K562 (cell line): ENCODE data around the gene TRABD2B.

Experiments used
- CBX1 ChIP-seq: sonication (generic); IDR thresholded peaks from 2 replicates; pipeline ENCODE4 v1.6.1; 2016; ENCODE audit warnings: antibody characterized with exemption, low read depth, mild to moderate bottlenecking
- CREB1 ChIP-seq, 2 experiments: sonication (generic) in 1 of 2; formaldehyde crosslinking in 1 of 2; IDR thresholded peaks; 2 replicates each; pipeline versions ENCODE4 v1.6.1 to v1.8.0; 2012 to 2022; ENCODE audit warnings: inconsistent platforms in 1 of 2, mild to moderate bottlenecking in 1 of 2, missing genetic modification reagents in 1 of 2, moderate library complexity in 1 of 2
- EP300 ChIP-seq: IDR thresholded peaks from 2 replicates; pipeline ENCODE4 v1.6.1; 2012; ENCODE audit warnings: low read length, improper control_type of control experiment
- EZH2 ChIP-seq: IDR thresholded peaks from 2 replicates; pipeline ENCODE4 v1.6.1; 2012; ENCODE audit warnings: low read depth, mild to moderate bottlenecking, inconsistent platforms, low read length, borderline replicate concordance
- FOS ChIP-seq: IDR thresholded peaks from 3 replicates; pipeline ENCODE4 v1.6.1; 2011; ENCODE audit not compliant: insufficient read length; ENCODE audit errors: extremely low read depth
- KDM5B ChIP-seq: fragments of 200-600 bp; sonication (generic); IDR thresholded peaks from 2 replicates; pipeline ENCODE4 v1.6.1; 2012; ENCODE audit warnings: low read depth, mild to moderate bottlenecking, moderate library complexity, low read length, control low read depth, inconsistent platforms; ENCODE audit not compliant: insufficient replicate concordance
- RFX5 ChIP-seq: IDR thresholded peaks from 2 replicates; pipeline ENCODE4 v1.6.1; 2011; ENCODE audit warnings: low read depth, mild to moderate bottlenecking, improper control_type of control experiment, low read length
- ZBTB8A ChIP-seq: fragments of 450-650 bp; IDR thresholded peaks from 2 replicates; pipeline ENCODE4 v1.6.1; 2018; ENCODE audit warnings: mild to moderate bottlenecking, moderate library complexity; ENCODE audit not compliant: partially characterized antibody
- ZNF316 ChIP-seq: fragments of 450-650 bp; IDR thresholded peaks from 2 replicates; pipeline ENCODE4 v1.6.1; 2016
- TF ChIP-seq, protein P1 (sequence below): sonication (generic); formaldehyde crosslinking; IDR thresholded peaks from 2 replicates; pipeline ENCODE4 v1.9.0; 2022; ENCODE audit warnings: mild to moderate bottlenecking, missing genetic modification reagents
- TF ChIP-seq, protein P2 (sequence below): fragments of 250-450 bp; sonication (Bioruptor Pico); IDR thresholded peaks from 2 replicates; pipeline ENCODE4 v1.8.0; 2021; ENCODE audit warnings: mild to moderate bottlenecking, moderate library complexity
- TF ChIP-seq, protein P3 (sequence below), 2 experiments: fragments of 200-800 bp in 1 of 2; sonication (Bioruptor generic) in 1 of 2; sonication (generic) in 1 of 2; formaldehyde crosslinking in 1 of 2; IDR thresholded peaks in 1 of 2; conservative IDR thresholded peaks in 1 of 2; 2 replicates each; pipeline versions ENCODE4 v1.5.0 to v1.6.1; 2016 to 2020; ENCODE audit warnings: missing compliant biosample characterization in 1 of 2, missing genetic modification characterization in 1 of 2, missing genetic modification reagents in 1 of 2
- TF ChIP-seq, protein P4 (sequence below): conservative IDR thresholded peaks from 2 replicates; pipeline ENCODE4 v1.6.1; 2011; ENCODE audit warnings: low read depth, mild to moderate bottlenecking, low read length; ENCODE audit not compliant: control insufficient read depth
- TF ChIP-seq, protein P5 (sequence below), 3 experiments: IDR thresholded peaks in 2 of 3; conservative IDR thresholded peaks in 1 of 3; 2 replicates each; pipeline ENCODE4 v1.5.1; 2011 to 2012; ENCODE audit warnings: low read length in 3 of 3, mild to moderate bottlenecking in 3 of 3, control low read depth in 2 of 3, improper control_type of control experiment in 1 of 3, inconsistent platforms in 1 of 3, low read depth in 1 of 3, mixed read lengths in 1 of 3, moderate library complexity in 1 of 3; ENCODE audit not compliant: insufficient read depth in 2 of 3

DNA sequence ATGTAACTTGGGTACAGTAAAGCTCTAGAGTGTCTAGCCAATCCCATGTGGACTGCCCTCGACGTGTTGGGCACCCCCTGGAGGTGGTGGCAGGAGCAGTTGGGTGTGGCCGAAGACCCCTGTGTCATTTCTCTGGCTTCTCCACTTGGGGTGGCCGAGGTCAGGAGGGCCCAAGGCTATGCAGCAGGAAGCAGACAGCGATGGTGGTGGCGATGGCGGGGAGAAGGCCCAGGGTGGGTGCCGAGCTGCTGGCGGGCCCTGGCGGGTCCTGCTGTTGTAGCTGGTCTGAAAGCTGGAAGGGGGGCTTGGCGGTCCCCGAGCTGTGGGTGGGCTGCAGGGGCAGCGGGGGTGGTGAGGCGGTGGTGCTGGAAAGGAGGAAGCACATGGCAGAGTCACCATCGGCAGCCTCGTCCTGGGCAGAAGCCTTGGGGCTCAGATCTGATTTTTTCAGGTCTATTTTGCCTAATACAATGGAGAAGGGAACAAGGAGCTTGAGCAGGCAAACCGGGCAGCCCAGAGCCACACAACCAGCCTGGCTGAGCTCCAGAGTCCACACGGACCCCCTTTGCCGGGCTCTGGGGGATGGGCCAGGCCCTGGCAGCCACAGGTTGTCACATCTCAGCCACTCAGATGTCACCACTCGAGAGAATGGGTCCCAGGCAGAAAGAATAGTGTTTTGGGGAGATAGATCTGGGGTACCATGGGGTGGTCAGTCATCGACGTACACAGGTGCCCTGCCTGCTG is 231.3 kb downstream of the TRABD2B start:
- TF ChIP-seq CBX1: no peak
- no peak for TF ChIP-seq EZH2
- TF ChIP-seq, protein P1, sequence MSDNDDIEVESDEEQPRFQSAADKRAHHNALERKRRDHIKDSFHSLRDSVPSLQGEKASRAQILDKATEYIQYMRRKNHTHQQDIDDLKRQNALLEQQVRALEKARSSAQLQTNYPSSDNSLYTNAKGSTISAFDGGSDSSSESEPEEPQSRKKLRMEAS (CRISPR knock-in tag): no peak
- TF ChIP-seq EP300: no peak
- no peak for TF ChIP-seq CREB1 (IDR thresholded peaks at IDR 0.05)
- no peak for TF ChIP-seq CREB1 (CRISPR knock-in tag; IDR thresholded peaks at IDR 0.05)
- TF ChIP-seq ZNF316: no peak
- TF ChIP-seq, protein P2, sequence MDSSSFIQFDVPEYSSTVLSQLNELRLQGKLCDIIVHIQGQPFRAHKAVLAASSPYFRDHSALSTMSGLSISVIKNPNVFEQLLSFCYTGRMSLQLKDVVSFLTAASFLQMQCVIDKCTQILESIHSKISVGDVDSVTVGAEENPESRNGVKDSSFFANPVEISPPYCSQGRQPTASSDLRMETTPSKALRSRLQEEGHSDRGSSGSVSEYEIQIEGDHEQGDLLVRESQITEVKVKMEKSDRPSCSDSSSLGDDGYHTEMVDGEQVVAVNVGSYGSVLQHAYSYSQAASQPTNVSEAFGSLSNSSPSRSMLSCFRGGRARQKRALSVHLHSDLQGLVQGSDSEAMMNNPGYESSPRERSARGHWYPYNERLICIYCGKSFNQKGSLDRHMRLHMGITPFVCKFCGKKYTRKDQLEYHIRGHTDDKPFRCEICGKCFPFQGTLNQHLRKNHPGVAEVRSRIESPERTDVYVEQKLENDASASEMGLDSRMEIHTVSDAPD (CRISPR knock-in tag): no peak
- TF ChIP-seq ZBTB8A: no peak
- TF ChIP-seq, protein P3, sequence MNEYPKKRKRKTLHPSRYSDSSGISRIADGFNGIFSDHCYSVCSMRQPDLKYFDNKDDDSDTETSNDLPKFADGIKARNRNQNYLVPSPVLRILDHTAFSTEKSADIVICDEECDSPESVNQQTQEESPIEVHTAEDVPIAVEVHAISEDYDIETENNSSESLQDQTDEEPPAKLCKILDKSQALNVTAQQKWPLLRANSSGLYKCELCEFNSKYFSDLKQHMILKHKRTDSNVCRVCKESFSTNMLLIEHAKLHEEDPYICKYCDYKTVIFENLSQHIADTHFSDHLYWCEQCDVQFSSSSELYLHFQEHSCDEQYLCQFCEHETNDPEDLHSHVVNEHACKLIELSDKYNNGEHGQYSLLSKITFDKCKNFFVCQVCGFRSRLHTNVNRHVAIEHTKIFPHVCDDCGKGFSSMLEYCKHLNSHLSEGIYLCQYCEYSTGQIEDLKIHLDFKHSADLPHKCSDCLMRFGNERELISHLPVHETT (CRISPR knock-in tag; conservative IDR thresholded peaks at IDR 0.05 in 1 of 2, IDR thresholded peaks at IDR 0.05 in 1 of 2): no peak
- TF ChIP-seq, protein P4, sequence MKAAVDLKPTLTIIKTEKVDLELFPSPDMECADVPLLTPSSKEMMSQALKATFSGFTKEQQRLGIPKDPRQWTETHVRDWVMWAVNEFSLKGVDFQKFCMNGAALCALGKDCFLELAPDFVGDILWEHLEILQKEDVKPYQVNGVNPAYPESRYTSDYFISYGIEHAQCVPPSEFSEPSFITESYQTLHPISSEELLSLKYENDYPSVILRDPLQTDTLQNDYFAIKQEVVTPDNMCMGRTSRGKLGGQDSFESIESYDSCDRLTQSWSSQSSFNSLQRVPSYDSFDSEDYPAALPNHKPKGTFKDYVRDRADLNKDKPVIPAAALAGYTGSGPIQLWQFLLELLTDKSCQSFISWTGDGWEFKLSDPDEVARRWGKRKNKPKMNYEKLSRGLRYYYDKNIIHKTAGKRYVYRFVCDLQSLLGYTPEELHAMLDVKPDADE: no peak
- TF ChIP-seq RFX5: no peak
- TF ChIP-seq, protein P5, sequence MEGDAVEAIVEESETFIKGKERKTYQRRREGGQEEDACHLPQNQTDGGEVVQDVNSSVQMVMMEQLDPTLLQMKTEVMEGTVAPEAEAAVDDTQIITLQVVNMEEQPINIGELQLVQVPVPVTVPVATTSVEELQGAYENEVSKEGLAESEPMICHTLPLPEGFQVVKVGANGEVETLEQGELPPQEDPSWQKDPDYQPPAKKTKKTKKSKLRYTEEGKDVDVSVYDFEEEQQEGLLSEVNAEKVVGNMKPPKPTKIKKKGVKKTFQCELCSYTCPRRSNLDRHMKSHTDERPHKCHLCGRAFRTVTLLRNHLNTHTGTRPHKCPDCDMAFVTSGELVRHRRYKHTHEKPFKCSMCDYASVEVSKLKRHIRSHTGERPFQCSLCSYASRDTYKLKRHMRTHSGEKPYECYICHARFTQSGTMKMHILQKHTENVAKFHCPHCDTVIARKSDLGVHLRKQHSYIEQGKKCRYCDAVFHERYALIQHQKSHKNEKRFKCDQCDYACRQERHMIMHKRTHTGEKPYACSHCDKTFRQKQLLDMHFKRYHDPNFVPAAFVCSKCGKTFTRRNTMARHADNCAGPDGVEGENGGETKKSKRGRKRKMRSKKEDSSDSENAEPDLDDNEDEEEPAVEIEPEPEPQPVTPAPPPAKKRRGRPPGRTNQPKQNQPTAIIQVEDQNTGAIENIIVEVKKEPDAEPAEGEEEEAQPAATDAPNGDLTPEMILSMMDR (IDR thresholded peaks at IDR 0.05 in 2 of 3, conservative IDR thresholded peaks at IDR 0.05 in 1 of 3; ENCODE audit: insufficient read depth in 2 of 3, low read depth in 1 of 3, low read length in 3 of 3): peak in 1 of 3 experiments; percentile 48; a peak in 2 of 6 replicates
- no peak for TF ChIP-seq KDM5B
- no peak for TF ChIP-seq FOS
